HepG2 (cell line): ENCODE data around the gene VARS2. TPM values are rescaled to one million over a fixed set of nuclear protein-coding genes. Genes with fewer than 3 reads are reported as not detected.

Experiments
- ATAC-seq: fragments of 200-7000 bp; cut with Tn5 transposase; 3 replicates; pipeline ENCODE4 v1.9.1; 2020; ENCODE audit warnings: mild to moderate bottlenecking, moderate library complexity
- BruUV-seq: library from RNA; stranded (reverse); fragments of 400-500 nt; replicated peaks from 2 replicates; lab custom pipeline; 2021; lab: Mats Ljungman, UMichigan
- CTCF ChIA-PET: fragments of 300-600 bp; formaldehyde crosslinking; extraction: SDS; loops from one replicate; lab custom pipeline; 2021; ENCODE audit warnings: low total read pairs, inconsistent platforms, low intra/inter-chr PET ratio; lab: Yijun Ruan, JAX
- POLR2A ChIA-PET: fragments of 350-600 bp; sonication (Branson Sonifier 250); formaldehyde crosslinking; loops from one replicate; lab custom pipeline; 2020; ENCODE audit warnings: antibody characterized with exemption, inconsistent platforms; lab: Yijun Ruan, JAX
- DNase-seq: peaks from one replicate; pipeline ENCODE4 v3.0.0-alpha.2; 2015; ENCODE audit warnings: low spot score
- FAIRE-seq: peaks from 3 replicates; lab custom pipeline; 2011; peaks lifted over from hg19 to GRCh38; lab: Jason Lieb, UNC
- H2AFZ ChIP-seq: one replicate; pipeline ENCODE4 v1.6.1; 2011; ENCODE audit warnings: low read length, inconsistent platforms
- H3K27ac ChIP-seq: fragments of 300-600 bp; 3 replicates; pipeline ENCODE4 v1.8.0; 2011; ENCODE audit warnings: mixed run types, mild to moderate bottlenecking, mixed read lengths, low read length, inconsistent platforms; ENCODE audit not compliant: insufficient read depth; ENCODE audit errors: extremely low read length
- H3K27me3 ChIP-seq, 2 experiments: fragments of 200-600 bp in 1 of 2; 2 replicates in 1 of 2; 3 replicates in 1 of 2; pipeline versions ENCODE4 v1.6.0 to v1.8.0; 2011; ENCODE audit warnings: low read length in 2 of 2, mild to moderate bottlenecking in 2 of 2, moderate library complexity in 2 of 2, inconsistent platforms in 1 of 2; ENCODE audit not compliant: insufficient read depth in 2 of 2, control insufficient read depth in 1 of 2
- H3K36me3 ChIP-seq, 2 experiments: fragments of 200-600 bp in 1 of 2; replicated peaks in 1 of 2; 2 replicates in 1 of 2; 3 replicates in 1 of 2; pipeline versions ENCODE4 v1.5.1 to v1.8.0; 2011; ENCODE audit warnings: low read length in 2 of 2, inconsistent platforms in 1 of 2; ENCODE audit not compliant: insufficient read depth in 2 of 2, control insufficient read depth in 1 of 2
- H3K4me1 ChIP-seq: 2 replicates; pipeline ENCODE4 v1.5.1; 2012; ENCODE audit warnings: low read length, inconsistent platforms; ENCODE audit not compliant: insufficient read depth
- H3K4me2 ChIP-seq: 2 replicates; pipeline ENCODE4 v1.6.0; 2011; ENCODE audit warnings: low read depth, low read length, inconsistent platforms
- H3K4me3 ChIP-seq, 3 experiments: fragments of 200-600 bp in 1 of 3; sonication (generic), shearing (Covaris generic) in 1 of 3; replicated peaks in 1 of 3; 2 replicates each; pipeline ENCODE4 v1.5.1; 2011 to 2016; ENCODE audit warnings: low read length in 3 of 3, inconsistent platforms in 2 of 3, low read depth in 2 of 3, mild to moderate bottlenecking in 2 of 3, control low read depth in 1 of 3, mixed read lengths in 1 of 3; ENCODE audit not compliant: insufficient read depth in 1 of 3
- H3K79me2 ChIP-seq: one replicate; pipeline ENCODE4 v1.6.1; 2011; ENCODE audit warnings: low read length, inconsistent platforms; ENCODE audit not compliant: insufficient read depth
- H3K9ac ChIP-seq: 2 replicates; pipeline ENCODE4 v1.6.0; 2011; ENCODE audit warnings: mild to moderate bottlenecking, low read depth, low read length, inconsistent platforms; ENCODE audit not compliant: insufficient read depth
- H3K9me3 ChIP-seq: 2 replicates; pipeline ENCODE4 v1.5.1; 2012; ENCODE audit warnings: mild to moderate bottlenecking, low read length
- H4K20me1 ChIP-seq: 2 replicates; pipeline ENCODE4 v1.6.0; 2011; ENCODE audit warnings: inconsistent platforms, mild to moderate bottlenecking, low read length, moderate library complexity; ENCODE audit not compliant: insufficient read depth
- HDAC2 ChIP-seq: sonication (generic); formaldehyde crosslinking; IDR thresholded peaks from 2 replicates; pipeline ENCODE4 v1.4.0; 2020; ENCODE audit warnings: missing genetic modification reagents
- SOX6 ChIP-seq, 2 experiments: fragments of 450-650 bp in 1 of 2; sonication (generic) in 1 of 2; formaldehyde crosslinking in 1 of 2; IDR thresholded peaks; 2 replicates each; pipeline versions ENCODE4 v1.4.0 to v1.6.1; 2017 to 2020; ENCODE audit warnings: antibody characterized with exemption in 1 of 2, mild to moderate bottlenecking in 1 of 2, missing genetic modification reagents in 1 of 2
- ZMAT3 ChIP-seq: sonication (generic); formaldehyde crosslinking; conservative IDR thresholded peaks from 2 replicates; pipeline ENCODE4 v1.7.0; 2021; ENCODE audit warnings: missing genetic modification reagents
- ZNF367 ChIP-seq: sonication (generic); formaldehyde crosslinking; IDR thresholded peaks from 2 replicates; pipeline ENCODE4 v1.4.0; 2020; ENCODE audit warnings: missing genetic modification reagents, borderline replicate concordance
- WGBS: methylation state at CpG from one replicate; pipeline ENCODE4 v1.1.6; 2017; ENCODE audit warnings: low lambda C conversion rate; 5-methylcytosine and 5-hydroxymethylcytosine counted together
- in situ Hi-C: cut with HindIII; loops from 2 replicates; pipeline ENCODE4 v1.10.0; 2017; ENCODE audit warnings: low pct_unique_long_range_greater_than_20kb; ENCODE audit not compliant: extremely low pct_ligation_motif_present
- intact Hi-C: fragments of 100-400 bp; cut with micrococcal nuclease; formaldehyde crosslinking; loops from one replicate; pipeline ENCODE4 v1.10.0; 2022; ENCODE audit not compliant: unreplicated experiment
- polyA plus RNA-seq, 8 experiments: library from polyadenylated mRNA; depleted of rRNA in 3 of 8; stranded (reverse) in 7 of 8; unstranded in 1 of 8; fragments of >200 nt; fragmentation: Illumina TruSeq in 4 of 8; extraction: Trizol in 4 of 8; gene quantifications; 2 replicates each; pipeline versions ENCODE4 v1.2.1 to v1.2.3, GENCODE V29; 2011 to 2016; ENCODE audit warnings: low read depth in 4 of 8, missing spikeins in 1 of 8, mixed read lengths in 1 of 8; ENCODE audit not compliant: insufficient read depth in 1 of 8
- total RNA-seq, 5 experiments: library from RNA; depleted of rRNA; stranded (reverse); fragments of >200 nt; fragmentation: Illumina TruSeq; extraction: Trizol; gene quantifications; 2 replicates each; pipeline ENCODE4 v1.2.3, GENCODE V29; 2016; ENCODE audit warnings: low read depth in 1 of 5
- TF ChIP-seq, protein P1 (sequence below), 2 experiments: sonication (generic) in 1 of 2; formaldehyde crosslinking in 1 of 2; IDR thresholded peaks; 2 replicates each; pipeline versions ENCODE4 v1.4.0 to v1.6.1; 2018 to 2020; ENCODE audit warnings: missing genetic modification reagents in 2 of 2, borderline replicate concordance in 1 of 2, low read depth in 1 of 2, mild to moderate bottlenecking in 1 of 2, missing biosample characterization in 1 of 2
- TF ChIP-seq, protein P2 (sequence below): IDR thresholded peaks from 2 replicates; pipeline ENCODE4 v1.4.0; 2020; ENCODE audit warnings: mild to moderate bottlenecking, missing genetic modification reagents

The VARS2 gene
- total and polyA plus RNA-seq, 2 of the 13 experiments (the other 11 are each of a cell fraction or from before 2014, with no cell fraction given): 61.8 to 71.8 TPM

DNA sequence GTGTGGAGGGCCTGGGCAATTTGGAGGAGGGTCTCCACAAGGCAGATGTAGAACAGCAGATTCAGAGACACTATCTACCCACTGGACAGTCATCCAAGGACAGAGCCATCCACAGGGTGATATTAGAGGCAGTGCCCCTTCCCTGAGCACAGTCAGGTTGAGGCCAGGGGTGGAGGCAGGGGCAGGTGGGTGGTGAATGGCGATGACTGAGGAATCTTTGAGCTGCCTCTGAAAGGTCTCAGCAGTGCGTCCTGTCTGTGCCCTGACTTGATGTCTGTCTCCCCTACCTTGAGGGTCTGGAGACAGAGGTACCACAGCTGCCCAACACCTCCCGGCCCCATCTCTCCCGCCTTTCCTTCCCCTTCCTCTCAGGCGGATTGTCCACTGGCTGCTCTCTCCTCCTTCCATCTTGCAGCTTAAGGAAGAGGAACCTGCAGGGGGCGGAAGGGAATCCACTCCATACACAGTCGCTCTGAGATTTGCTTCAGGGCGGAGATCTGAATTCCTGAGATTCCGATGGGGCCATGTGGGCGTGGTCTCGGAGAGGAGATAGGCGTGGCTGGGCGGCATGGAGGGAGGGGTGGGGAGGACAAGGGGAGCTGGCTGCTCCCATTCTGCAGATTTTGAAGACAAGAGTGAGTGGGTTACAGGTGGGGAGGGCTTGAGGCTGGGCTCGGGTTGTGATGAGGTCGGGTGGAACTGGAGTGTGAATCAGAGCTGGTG is 28.5 kb downstream of the VARS2 start (continued):
- TF ChIP-seq, protein P1, sequence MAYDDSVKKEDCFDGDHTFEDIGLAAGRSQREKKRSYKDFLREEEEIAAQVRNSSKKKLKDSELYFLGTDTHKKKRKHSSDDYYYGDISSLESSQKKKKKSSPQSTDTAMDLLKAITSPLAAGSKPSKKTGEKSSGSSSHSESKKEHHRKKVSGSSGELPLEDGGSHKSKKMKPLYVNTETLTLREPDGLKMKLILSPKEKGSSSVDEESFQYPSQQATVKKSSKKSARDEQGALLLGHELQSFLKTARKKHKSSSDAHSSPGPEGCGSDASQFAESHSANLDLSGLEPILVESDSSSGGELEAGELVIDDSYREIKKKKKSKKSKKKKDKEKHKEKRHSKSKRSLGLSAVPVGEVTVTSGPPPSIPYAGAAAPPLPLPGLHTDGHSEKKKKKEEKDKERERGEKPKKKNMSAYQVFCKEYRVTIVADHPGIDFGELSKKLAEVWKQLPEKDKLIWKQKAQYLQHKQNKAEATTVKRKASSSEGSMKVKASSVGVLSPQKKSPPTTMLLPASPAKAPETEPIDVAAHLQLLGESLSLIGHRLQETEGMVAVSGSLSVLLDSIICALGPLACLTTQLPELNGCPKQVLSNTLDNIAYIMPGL (CRISPR knock-in tag; IDR thresholded peaks at IDR 0.05; ENCODE audit: borderline replicate concordance in 1 of 2, low read depth in 1 of 2): peak in 1 of 2 experiments; percentile 47; a peak in 1 of 4 replicates
- TF ChIP-seq, protein P2, sequence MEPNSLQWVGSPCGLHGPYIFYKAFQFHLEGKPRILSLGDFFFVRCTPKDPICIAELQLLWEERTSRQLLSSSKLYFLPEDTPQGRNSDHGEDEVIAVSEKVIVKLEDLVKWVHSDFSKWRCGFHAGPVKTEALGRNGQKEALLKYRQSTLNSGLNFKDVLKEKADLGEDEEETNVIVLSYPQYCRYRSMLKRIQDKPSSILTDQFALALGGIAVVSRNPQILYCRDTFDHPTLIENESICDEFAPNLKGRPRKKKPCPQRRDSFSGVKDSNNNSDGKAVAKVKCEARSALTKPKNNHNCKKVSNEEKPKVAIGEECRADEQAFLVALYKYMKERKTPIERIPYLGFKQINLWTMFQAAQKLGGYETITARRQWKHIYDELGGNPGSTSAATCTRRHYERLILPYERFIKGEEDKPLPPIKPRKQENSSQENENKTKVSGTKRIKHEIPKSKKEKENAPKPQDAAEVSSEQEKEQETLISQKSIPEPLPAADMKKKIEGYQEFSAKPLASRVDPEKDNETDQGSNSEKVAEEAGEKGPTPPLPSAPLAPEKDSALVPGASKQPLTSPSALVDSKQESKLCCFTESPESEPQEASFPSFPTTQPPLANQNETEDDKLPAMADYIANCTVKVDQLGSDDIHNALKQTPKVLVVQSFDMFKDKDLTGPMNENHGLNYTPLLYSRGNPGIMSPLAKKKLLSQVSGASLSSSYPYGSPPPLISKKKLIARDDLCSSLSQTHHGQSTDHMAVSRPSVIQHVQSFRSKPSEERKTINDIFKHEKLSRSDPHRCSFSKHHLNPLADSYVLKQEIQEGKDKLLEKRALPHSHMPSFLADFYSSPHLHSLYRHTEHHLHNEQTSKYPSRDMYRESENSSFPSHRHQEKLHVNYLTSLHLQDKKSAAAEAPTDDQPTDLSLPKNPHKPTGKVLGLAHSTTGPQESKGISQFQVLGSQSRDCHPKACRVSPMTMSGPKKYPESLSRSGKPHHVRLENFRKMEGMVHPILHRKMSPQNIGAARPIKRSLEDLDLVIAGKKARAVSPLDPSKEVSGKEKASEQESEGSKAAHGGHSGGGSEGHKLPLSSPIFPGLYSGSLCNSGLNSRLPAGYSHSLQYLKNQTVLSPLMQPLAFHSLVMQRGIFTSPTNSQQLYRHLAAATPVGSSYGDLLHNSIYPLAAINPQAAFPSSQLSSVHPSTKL (CRISPR knock-in tag): 0 out of 2 replicates have a peak, but pooled peaks have one; percentile 17
- TF ChIP-seq ZNF367 (CRISPR knock-in tag) (no peak), HDAC2 (CRISPR knock-in tag) (peak; percentile 37; the same call in 1 of the 2 replicates)

DNA sequence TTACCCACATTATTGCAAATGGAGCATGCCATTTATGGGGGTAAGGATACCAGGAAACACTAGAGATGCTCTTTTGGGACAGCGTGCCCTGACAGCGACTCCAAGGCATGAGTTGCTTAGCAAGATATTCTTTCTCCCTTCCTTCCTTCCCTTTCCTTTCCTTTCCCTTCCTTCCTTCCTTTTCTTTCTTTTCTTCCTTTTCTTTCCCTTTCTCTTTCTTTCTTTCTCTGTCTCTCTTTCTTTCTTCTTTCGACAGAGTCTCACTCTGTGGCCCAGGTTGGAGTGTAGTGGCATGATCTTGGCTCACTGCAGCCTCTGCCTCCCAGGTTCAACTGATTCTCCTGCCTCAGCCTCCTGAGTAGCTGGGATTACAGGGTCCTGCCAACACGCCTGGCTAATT is 30.0 kb downstream of the VARS2 start:
- Histone ChIP-seq H3K4me3 (no peak overlapping the region), H3K4me1 (peaks cover 18% of the 10 kb centered on the region), H4K20me1 (no peaks in the 10 kb centered on the region), H3K27ac (no peak overlapping the region), H3K9ac (no peak overlapping the region), H3K36me3 (no peaks in the 10 kb centered on the region), H3K4me2 (no peak overlapping the region), H3K27me3 (peaks cover 0 to 30% of the 10 kb centered on the region in 2 experiments; a peak in 4 of 5 replicates), H3K9me3 (no peaks in the 10 kb centered on the region), H2AFZ (no peak overlapping the region), H3K79me2 (no peaks in the 10 kb centered on the region)
- FAIRE-seq (no peak), ATAC-seq (no peak), DNase-seq (no peak)
- no TSS peak for BruUV-seq
- 53% methylated on average over 4 of the region's 4 CpGs for WGBS
- CTCF ChIA-PET: no interaction called here
- POLR2A ChIA-PET: no interaction called here
- intact Hi-C loops (no loop called here), in situ Hi-C loops (no loop called here)
- 0 out of 2 replicates have a peak, but pooled peaks have one; percentile 42 for TF ChIP-seq SOX6 (IDR thresholded peaks at IDR 0.05)
- no peak for TF ChIP-seq SOX6 (CRISPR knock-in tag; IDR thresholded peaks at IDR 0.05)
- TF ChIP-seq ZMAT3: no peak
